A673 (cell line): Measurements from ENCODE around the gene B3GNT8. TPM values are rescaled to one million over a fixed set of nuclear protein-coding genes. Genes with fewer than 3 reads are reported as not detected.
A peak's percentile ranks its signal among the peaks of the same experiment; 100 is the strongest.

ENCODE experiments used
- BruUV-seq: library from RNA; stranded (reverse); fragments of 400-500 nt; replicated peaks from 2 replicates; lab custom pipeline; 2021; lab: Mats Ljungman, UMichigan
- CTCF ChIA-PET: fragments of 300-600 bp; sonication (Branson Sonifier 250); formaldehyde crosslinking; loops from one replicate; lab custom pipeline; 2022; ENCODE audit warnings: antibody characterized with exemption; lab: Charles Lee
- POLR2A ChIA-PET: fragments of 300-600 bp; sonication (Branson Sonifier 250); formaldehyde crosslinking; loops from one replicate; lab custom pipeline; 2022; ENCODE audit warnings: antibody characterized with exemption; ENCODE audit not compliant: low non-redundant PET; lab: Charles Lee
- DNase-seq: peaks from one replicate; pipeline ENCODE4 v3.0.0-alpha.2; 2015; ENCODE audit warnings: low spot score
- H3K27ac ChIP-seq: fragments of 200-600 bp; sonication (generic); 2 replicates; pipeline ENCODE4 v1.5.1; 2016; ENCODE audit warnings: mixed run types, low read depth, mild to moderate bottlenecking, mixed read lengths, antibody characterized with exemption, low read length; ENCODE audit not compliant: poor library complexity, severe bottlenecking
- H3K27me3 ChIP-seq: fragments of 200-600 bp; sonication (generic); replicated peaks from 2 replicates; pipeline ENCODE4 v1.6.1; 2017; ENCODE audit warnings: mixed run types, low read depth, mild to moderate bottlenecking, mixed read lengths, antibody characterized with exemption, low read length; ENCODE audit not compliant: insufficient read depth, poor library complexity
- H3K36me3 ChIP-seq: fragments of 200-600 bp; sonication (generic); 2 replicates; pipeline ENCODE4 v1.6.1; 2016; ENCODE audit warnings: mixed run types, mild to moderate bottlenecking, mixed read lengths, antibody characterized with exemption, low read length; ENCODE audit not compliant: insufficient read depth, poor library complexity, severe bottlenecking
- H3K4me1 ChIP-seq: fragments of 200-600 bp; sonication (generic); 2 replicates; pipeline ENCODE4 v1.6.1; 2017; ENCODE audit warnings: mixed run types, mild to moderate bottlenecking, mixed read lengths, antibody characterized with exemption, low read length; ENCODE audit not compliant: insufficient read depth, poor library complexity, severe bottlenecking
- H3K4me3 ChIP-seq: fragments of 200-600 bp; sonication (generic); 2 replicates; pipeline ENCODE4 v1.5.1; 2016; ENCODE audit warnings: low read depth, mixed run types, mild to moderate bottlenecking, mixed read lengths, low read length; ENCODE audit not compliant: poor library complexity, severe bottlenecking
- H3K9me3 ChIP-seq: fragments of 200-600 bp; sonication (generic); 2 replicates; pipeline ENCODE4 v1.6.1; 2016; ENCODE audit warnings: mixed run types, low read depth, mild to moderate bottlenecking, mixed read lengths, antibody characterized with exemption, low read length; ENCODE audit not compliant: poor library complexity, severe bottlenecking
- EZH2 ChIP-seq: fragments of 200-600 bp; sonication (generic); IDR thresholded peaks from 2 replicates; pipeline ENCODE4 v1.6.1; 2017; ENCODE audit warnings: borderline replicate concordance, low read depth, mild to moderate bottlenecking, mixed read lengths, antibody characterized with exemption, low read length; ENCODE audit not compliant: poor library complexity, severe bottlenecking
- intact Hi-C: fragments of 100-400 bp; cut with micrococcal nuclease; formaldehyde crosslinking; loops from one replicate; pipeline ENCODE4 v1.10.0; 2022; ENCODE audit not compliant: unreplicated experiment
- total RNA-seq: library from RNA; stranded (reverse); gene quantifications from 2 replicates; pipeline ENCODE4 v1.2.3, GENCODE V29; 2021
- TF ChIP-seq, protein P1 (sequence below): fragments of 300-800, 200-600 bp; sonication (generic); conservative IDR thresholded peaks from 2 replicates; pipeline ENCODE4 v1.5.1; 2017; ENCODE audit warnings: low read depth, mild to moderate bottlenecking, antibody characterized with exemption, low read length, moderate library complexity, mixed read lengths

Gene B3GNT8
- total RNA-seq, 1 experiment from 2014 or later = 0.41 TPM

DNA sequence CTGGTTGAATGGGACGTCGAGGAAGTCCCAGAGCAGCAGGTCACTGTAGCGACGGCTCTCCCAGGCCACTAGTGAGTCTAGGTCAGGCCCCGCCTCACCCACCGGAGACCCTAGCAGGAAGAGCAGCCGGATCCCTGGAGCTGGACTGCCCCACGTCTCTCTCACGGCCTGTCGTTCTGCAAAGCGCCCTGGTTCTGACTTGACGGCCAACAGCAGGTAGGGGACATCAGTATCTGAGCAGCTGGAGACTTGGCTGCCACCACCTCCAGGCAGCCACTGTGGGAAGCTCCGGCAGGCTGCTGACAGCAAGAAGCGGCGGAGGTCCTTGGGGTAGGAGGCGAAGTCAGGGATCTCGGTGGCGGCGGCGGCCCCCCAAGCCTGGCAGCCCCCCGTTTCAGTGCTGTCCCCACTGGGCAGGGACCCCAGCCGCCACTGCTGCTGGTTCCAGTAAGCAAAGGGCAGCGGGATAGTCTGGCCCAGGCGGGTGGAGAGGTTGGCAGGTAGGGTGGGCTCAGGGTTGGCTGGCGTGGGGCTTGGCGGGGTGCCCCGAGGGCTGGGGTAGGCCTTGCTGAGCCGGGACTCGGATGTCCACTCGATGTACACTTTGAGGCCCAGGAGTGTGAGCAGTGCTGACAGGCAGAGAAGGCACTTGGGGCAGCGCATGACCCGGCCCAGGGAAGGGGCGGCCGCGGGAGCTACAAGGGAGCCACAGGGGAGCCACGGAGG lies 895 bp downstream of the B3GNT8 start:
- H3K4me1 ChIP-seq = peaks cover 25% of the 10 kb centered on the region
- CTCF ChIA-PET = interaction anchor here (0.5 kb wide), 1 partner anchor 9 kb away, joined by 5 read pairs; no protein-coding TSS in a partner anchor
- H3K27me3 ChIP-seq = no peaks in the 10 kb centered on the region
- POLR2A ChIA-PET = interaction anchor here (0.6 kb wide), 1 partner anchor 436 kb away, joined by 4 read pairs; no protein-coding TSS in a partner anchor
- no peak overlapping the region for H3K4me3 ChIP-seq
- no peak for TF ChIP-seq EZH2
- TF ChIP-seq, protein P1, sequence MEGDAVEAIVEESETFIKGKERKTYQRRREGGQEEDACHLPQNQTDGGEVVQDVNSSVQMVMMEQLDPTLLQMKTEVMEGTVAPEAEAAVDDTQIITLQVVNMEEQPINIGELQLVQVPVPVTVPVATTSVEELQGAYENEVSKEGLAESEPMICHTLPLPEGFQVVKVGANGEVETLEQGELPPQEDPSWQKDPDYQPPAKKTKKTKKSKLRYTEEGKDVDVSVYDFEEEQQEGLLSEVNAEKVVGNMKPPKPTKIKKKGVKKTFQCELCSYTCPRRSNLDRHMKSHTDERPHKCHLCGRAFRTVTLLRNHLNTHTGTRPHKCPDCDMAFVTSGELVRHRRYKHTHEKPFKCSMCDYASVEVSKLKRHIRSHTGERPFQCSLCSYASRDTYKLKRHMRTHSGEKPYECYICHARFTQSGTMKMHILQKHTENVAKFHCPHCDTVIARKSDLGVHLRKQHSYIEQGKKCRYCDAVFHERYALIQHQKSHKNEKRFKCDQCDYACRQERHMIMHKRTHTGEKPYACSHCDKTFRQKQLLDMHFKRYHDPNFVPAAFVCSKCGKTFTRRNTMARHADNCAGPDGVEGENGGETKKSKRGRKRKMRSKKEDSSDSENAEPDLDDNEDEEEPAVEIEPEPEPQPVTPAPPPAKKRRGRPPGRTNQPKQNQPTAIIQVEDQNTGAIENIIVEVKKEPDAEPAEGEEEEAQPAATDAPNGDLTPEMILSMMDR = no peak
- BruUV-seq = no TSS peak
- H3K27ac ChIP-seq = peak overlapping the region; percentile 70
- no peak for DNase-seq
- H3K9me3 ChIP-seq = no peaks in the 10 kb centered on the region
- peaks cover 12% of the 10 kb centered on the region for H3K36me3 ChIP-seq
- intact Hi-C loops = no loop called here

DNA sequence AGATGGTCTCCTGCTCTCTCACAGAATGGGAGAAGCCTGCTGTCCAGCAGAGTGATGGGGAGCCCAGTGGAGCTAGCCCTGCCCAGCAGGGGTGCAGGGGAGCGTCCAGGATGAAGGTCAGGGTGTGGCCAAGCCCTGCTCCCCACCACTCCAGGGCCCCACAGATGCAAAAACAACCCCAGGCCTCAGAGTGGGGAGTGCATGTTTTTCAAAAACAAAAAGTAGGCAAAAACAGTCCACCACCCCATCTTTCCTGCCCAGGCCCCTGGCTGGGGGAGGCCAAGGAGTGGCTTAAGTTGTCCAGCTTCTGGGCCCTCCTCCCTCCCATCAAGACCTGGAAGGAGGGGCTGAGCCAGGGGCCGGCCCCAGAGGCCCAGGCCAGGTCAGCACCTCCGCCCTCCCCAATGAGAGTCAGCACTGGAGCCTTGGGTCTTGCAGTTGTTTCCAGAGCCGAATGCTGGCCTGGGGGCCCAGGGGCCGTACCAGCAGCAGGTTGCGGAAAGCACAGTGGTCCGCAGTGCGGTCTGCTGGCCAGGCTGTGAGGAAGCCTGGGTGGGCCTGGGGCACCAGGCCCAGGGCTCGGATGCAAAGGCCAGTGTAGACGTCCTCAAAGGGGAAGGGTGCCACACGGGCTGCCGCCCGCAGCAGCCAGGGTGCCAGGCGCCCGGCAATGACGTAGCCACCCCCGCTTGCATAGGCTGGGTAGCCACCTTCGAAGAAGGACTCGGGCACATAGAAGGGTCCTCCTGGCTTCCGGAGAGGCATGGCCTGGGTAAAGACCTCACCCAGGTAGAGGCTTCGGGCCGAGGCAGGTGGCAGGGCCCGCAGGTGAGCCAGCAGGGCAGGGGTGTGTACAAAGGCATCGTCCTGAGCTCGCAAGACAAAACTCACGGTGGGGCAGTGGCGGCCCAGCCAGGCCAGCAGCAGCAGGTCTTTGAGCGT lies 1.7 kb downstream of the B3GNT8 start:
- H3K9me3 ChIP-seq = no peaks in the 10 kb centered on the region
- TF ChIP-seq, protein P1 = no peak
- no peak for TF ChIP-seq EZH2
- peaks cover 25% of the 10 kb centered on the region for H3K4me1 ChIP-seq
- H3K4me3 ChIP-seq = no peak overlapping the region
- intact Hi-C loops = no loop called here
- ChIA-PET POLR2A (no interaction called here), CTCF (no interaction called here)
- BruUV-seq = no TSS peak
- H3K27ac ChIP-seq = no peak overlapping the region
- peaks cover 12% of the 10 kb centered on the region for H3K36me3 ChIP-seq
- H3K27me3 ChIP-seq = no peaks in the 10 kb centered on the region
- no peak for DNase-seq

DNA sequence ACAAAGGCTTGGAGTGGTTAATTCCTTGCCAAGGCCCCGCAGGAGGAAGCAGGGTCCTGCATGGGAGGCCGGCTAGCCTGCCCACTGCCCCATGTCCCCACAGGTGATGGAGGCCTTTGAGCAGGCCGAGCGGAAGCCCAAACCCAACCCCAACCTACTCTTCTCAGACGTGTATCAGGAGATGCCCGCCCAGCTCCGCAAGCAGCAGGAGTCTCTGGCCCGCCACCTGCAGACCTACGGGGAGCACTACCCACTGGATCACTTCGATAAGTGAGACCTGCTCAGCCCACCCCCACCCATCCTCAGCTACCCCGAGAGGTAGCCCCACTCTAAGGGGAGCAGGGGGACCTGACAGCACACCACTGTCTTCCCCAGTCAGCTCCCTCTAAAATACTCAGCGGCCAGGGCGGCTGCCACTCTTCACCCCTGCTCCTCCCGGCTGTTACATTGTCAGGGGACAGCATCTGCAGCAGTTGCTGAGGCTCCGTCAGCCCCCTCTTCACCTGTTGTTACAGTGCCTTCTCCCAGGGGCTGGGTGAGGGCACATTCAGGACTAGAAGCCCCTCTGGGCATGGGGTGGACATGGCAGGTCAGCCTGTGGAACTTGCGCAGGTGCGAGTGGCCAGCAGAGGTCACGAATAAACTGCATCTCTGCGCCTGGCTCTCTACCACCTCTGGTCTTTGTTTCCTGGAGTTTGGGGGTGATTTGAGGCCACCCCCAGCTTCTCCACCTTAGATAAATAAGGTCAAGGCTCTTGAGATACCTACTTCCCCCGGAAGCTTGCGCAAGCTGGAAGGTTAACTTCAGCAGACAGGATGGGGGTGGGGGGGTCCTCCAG lies 2.6 kb downstream of the B3GNT8 start:
- peaks cover 17% of the 10 kb centered on the region for H3K36me3 ChIP-seq
- TF ChIP-seq EZH2 = no peak
- TF ChIP-seq, protein P1 = no peak
- H3K4me3 ChIP-seq = no peak overlapping the region
- no peak overlapping the region for H3K27ac ChIP-seq
- BruUV-seq = no TSS peak
- CTCF ChIA-PET = no interaction called here
- H3K27me3 ChIP-seq = no peaks in the 10 kb centered on the region
- no peaks in the 10 kb centered on the region for H3K9me3 ChIP-seq
- intact Hi-C loops = no loop called here
- POLR2A ChIA-PET = no interaction called here
- no peak for DNase-seq
- peaks cover 25% of the 10 kb centered on the region for H3K4me1 ChIP-seq
